GM08714 (cell line): ENCODE results near the gene HAUS3.
A peak's percentile ranks its signal among the peaks of the same experiment; 100 is the strongest.

Experiments used
- H3K4me3 ChIP-seq: fragments of 200-500 bp; sonication (Bioruptor generic); 2 replicates; pipeline ENCODE4 v1.5.1; 2014; ENCODE audit warnings: mild to moderate bottlenecking, low read length, inconsistent platforms
- ZNF274 ChIP-seq: IDR thresholded peaks from 2 replicates; pipeline ENCODE4 v1.6.1; 2012; ENCODE audit warnings: mild to moderate bottlenecking, low read depth, low read length

Gene HAUS3

GRCh38 chr4:2271279-2272025 lies 29.5 kb upstream of the HAUS3 start:
- no peak for TF ChIP-seq ZNF274
- no peak overlapping the region for H3K4me3 ChIP-seq

GRCh38 chr4:2270341-2271165 lies 28.6 kb upstream of the HAUS3 start:
- no peak for TF ChIP-seq ZNF274
- no peak overlapping the region for H3K4me3 ChIP-seq

GRCh38 chr4:2269618-2270163 lies 27.8 kb upstream of the HAUS3 start:
- no peak for TF ChIP-seq ZNF274
- H3K4me3 ChIP-seq, result no peak overlapping the region

GRCh38 chr4:2269206-2269531 lies 27.2 kb upstream of the HAUS3 start:
- no peak for TF ChIP-seq ZNF274

GRCh38 chr4:2268357-2269205 lies 26.7 kb upstream of the HAUS3 start:
- TF ChIP-seq ZNF274, result no peak
- no peak overlapping the region for H3K4me3 ChIP-seq

More at GRCh38 chr4:2269206-2269531, 27.2 kb upstream of the HAUS3 start:
- no peak overlapping the region for H3K4me3 ChIP-seq

GRCh38 chr4:2267841-2268240 lies 25.9 kb upstream of the HAUS3 start:
- TF ChIP-seq ZNF274, result no peak
- H3K4me3 ChIP-seq, result no peak overlapping the region

GRCh38 chr4:2267320-2267811 lies 25.4 kb upstream of the HAUS3 start:
- no peak for TF ChIP-seq ZNF274
- H3K4me3 ChIP-seq, result no peak overlapping the region

GRCh38 chr4:2266821-2267220 lies 24.9 kb upstream of the HAUS3 start:
- no peak overlapping the region for H3K4me3 ChIP-seq
- TF ChIP-seq ZNF274, result no peak

GRCh38 chr4:2266181-2266580 lies 24.3 kb upstream of the HAUS3 start:
- no peak overlapping the region for H3K4me3 ChIP-seq
- no peak for TF ChIP-seq ZNF274

GRCh38 chr4:2265113-2266110 lies 23.5 kb upstream of the HAUS3 start:
- TF ChIP-seq ZNF274, result no peak
- H3K4me3 ChIP-seq, result no peak overlapping the region

GRCh38 chr4:2264481-2265041 lies 22.6 kb upstream of the HAUS3 start:
- no peak overlapping the region for H3K4me3 ChIP-seq
- no peak for TF ChIP-seq ZNF274

- TF ChIP-seq ZNF274, result no peak
- no peak overlapping the region for H3K4me3 ChIP-seq
Observed at GRCh38 chr4:2263926-2264321, 22.0 kb upstream of the HAUS3 start.

GRCh38 chr4:2262944-2263250 lies 21.0 kb upstream of the HAUS3 start:
- peak overlapping the region; percentile 60; the same call in 1 of the 2 replicates for H3K4me3 ChIP-seq
- no peak for TF ChIP-seq ZNF274
